Loucy (cell line): ENCODE data around the gene SLFN12.
A peak's percentile ranks its signal among the peaks of the same experiment; 100 is the strongest.

Experiments used
- H2AFZ ChIP-seq: fragments of 200-600 bp; sonication (generic); 2 replicates; pipeline ENCODE4 v1.6.0; 2016; ENCODE audit warnings: antibody characterized with exemption, mild to moderate bottlenecking, low read length, moderate library complexity
- H3F3A ChIP-seq: fragments of 200-600 bp; 2 replicates; pipeline ENCODE4 v1.6.0; 2016; ENCODE audit warnings: antibody characterized with exemption, low read depth, mild to moderate bottlenecking
- H3K27me3 ChIP-seq: fragments of 200-600 bp; sonication (generic); 2 replicates; pipeline ENCODE4 v1.6.1; 2014; ENCODE audit warnings: low read length, mild to moderate bottlenecking; ENCODE audit not compliant: insufficient read depth, poor library complexity, severe bottlenecking
- H3K36me3 ChIP-seq: fragments of 200-600 bp; sonication (generic); 2 replicates; pipeline ENCODE4 v1.6.1; 2016; ENCODE audit warnings: low read length; ENCODE audit not compliant: insufficient read depth
- H3K4me1 ChIP-seq: fragments of 200-600 bp; sonication (generic); 2 replicates; pipeline ENCODE4 v1.5.1; 2014; ENCODE audit warnings: low read length, mild to moderate bottlenecking; ENCODE audit not compliant: insufficient read depth, poor library complexity, severe bottlenecking
- H3K4me2 ChIP-seq: fragments of 200-600 bp; sonication (generic); 2 replicates; pipeline ENCODE4 v1.6.0; 2014; ENCODE audit warnings: antibody characterized with exemption, low read length, low read depth, mild to moderate bottlenecking; ENCODE audit not compliant: poor library complexity, severe bottlenecking
- H3K4me3 ChIP-seq: fragments of 200-600 bp; sonication (generic); 2 replicates; pipeline ENCODE4 v1.5.1; 2014; ENCODE audit warnings: low read length, mild to moderate bottlenecking, mixed read lengths; ENCODE audit not compliant: poor library complexity, severe bottlenecking
- H3K79me2 ChIP-seq: fragments of 200-600 bp; sonication (generic); 2 replicates; pipeline ENCODE4 v1.6.1; 2014; ENCODE audit warnings: low read length; ENCODE audit not compliant: insufficient read depth
- H3K9ac ChIP-seq: fragments of 200-600 bp; sonication (generic); 2 replicates; pipeline ENCODE4 v1.6.0; 2014; ENCODE audit warnings: mild to moderate bottlenecking, low read depth, low read length, moderate library complexity; ENCODE audit not compliant: poor library complexity, severe bottlenecking
- H3K9me2 ChIP-seq: fragments of 200-600 bp; sonication (generic); replicated peaks from 2 replicates; pipeline ENCODE4 v1.6.1; 2016; ENCODE audit warnings: low read depth, low read length, mixed read lengths
- H3K9me3 ChIP-seq: fragments of 200-600 bp; sonication (generic); 2 replicates; pipeline ENCODE4 v1.6.1; 2014; ENCODE audit warnings: mild to moderate bottlenecking, antibody characterized with exemption, low read length, low read depth; ENCODE audit not compliant: insufficient read depth
- H4K20me1 ChIP-seq: fragments of 200-600 bp; sonication (generic); 2 replicates; pipeline ENCODE4 v1.6.0; 2014; ENCODE audit warnings: antibody characterized with exemption, low read length, mild to moderate bottlenecking; ENCODE audit not compliant: insufficient read depth, poor library complexity, severe bottlenecking
- EZH2phosphoT487 ChIP-seq: fragments of 200-600 bp; IDR thresholded peaks from 2 replicates; pipeline ENCODE4 v1.6.1; 2018; ENCODE audit warnings: antibody characterized with exemption, mild to moderate bottlenecking, moderate library complexity, borderline replicate concordance
- TF ChIP-seq, protein P1 (sequence below): fragments of 200-600 bp; sonication (generic); conservative IDR thresholded peaks from 2 replicates; pipeline ENCODE4 v1.5.1; 2014; ENCODE audit warnings: mild to moderate bottlenecking, antibody characterized with exemption, low read length

SLFN12 gene

DNA sequence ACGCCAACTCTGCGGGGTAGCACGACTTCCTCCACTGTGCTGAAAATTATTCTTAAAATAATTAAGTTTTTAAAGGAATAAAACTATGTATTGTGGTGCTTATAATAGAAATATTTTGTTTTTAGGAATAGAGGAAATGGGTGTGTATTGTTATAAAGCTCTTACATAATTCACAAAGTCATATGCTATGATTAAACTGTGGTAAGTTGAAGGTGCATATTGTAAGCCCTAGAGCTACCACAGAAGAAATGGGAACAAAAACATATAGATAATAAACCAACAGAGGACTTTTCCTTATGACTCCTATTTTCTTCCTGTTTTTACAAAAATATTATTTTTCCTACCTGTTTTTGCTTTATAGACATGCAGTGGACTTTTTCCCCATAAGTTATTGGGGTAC, 54.6 kb downstream of the SLFN12 start:
- H3K4me3 ChIP-seq, result no peak overlapping the region
- peaks cover 10% of the 10 kb centered on the region for H3K79me2 ChIP-seq
- peaks cover 22% of the 10 kb centered on the region for H3K27me3 ChIP-seq
- H3K4me1 ChIP-seq, result peaks cover 7% of the 10 kb centered on the region
- no peaks in the 10 kb centered on the region for H3K9me3 ChIP-seq
- TF ChIP-seq EZH2phosphoT487, result no peak
- no peaks in the 10 kb centered on the region for H4K20me1 ChIP-seq
- no peaks in the 10 kb centered on the region for H3K9me2 ChIP-seq
- no peak overlapping the region for H3K4me2 ChIP-seq
- H3K9ac ChIP-seq, result no peak overlapping the region
- H3K36me3 ChIP-seq, result no peaks in the 10 kb centered on the region
- no peak overlapping the region for H2AFZ ChIP-seq
- 0 out of 2 replicates have a peak, but pooled peaks cover 6% of the 10 kb centered on the region for H3F3A ChIP-seq

DNA sequence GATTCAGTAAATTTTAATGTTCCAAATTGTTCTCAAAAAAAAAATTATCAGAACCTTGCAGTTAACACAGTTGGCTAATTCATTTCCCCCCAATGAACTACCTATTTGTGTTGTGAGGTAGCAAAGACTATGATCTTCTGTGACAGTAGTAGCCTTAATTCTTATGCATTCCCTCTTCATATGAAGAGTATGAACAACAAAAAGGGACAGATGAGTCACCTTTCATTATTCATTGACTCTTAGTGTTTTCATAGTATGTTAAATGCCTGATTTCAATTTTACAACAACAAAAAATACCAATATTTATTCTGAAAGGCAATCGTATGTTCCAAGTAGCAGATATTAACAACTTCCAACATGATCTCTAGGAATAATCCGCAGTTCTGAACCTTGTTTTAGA, 55.2 kb downstream of the SLFN12 start:
- peaks cover 8% of the 10 kb centered on the region for H3K4me1 ChIP-seq

DNA sequence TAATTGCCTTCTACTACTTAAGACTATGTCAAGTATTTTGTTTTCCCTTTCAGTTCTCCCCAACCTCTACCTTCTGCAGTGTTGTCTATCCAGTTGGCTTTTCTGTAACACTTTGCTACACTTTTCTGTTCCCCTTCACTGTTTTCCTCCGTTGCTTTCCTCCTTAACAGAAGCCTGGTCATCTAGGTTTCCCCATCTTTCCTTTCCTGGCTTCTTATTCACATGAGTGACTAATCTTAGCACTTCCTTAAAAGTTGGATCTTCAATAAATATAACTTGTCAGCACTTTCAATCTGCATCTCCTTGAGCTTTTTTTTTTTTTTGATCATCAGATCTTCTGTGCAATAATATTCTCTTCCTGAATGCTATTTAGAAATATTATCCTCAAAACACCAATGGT, 56.1 kb downstream of the SLFN12 start:
- peaks cover 5% of the 10 kb centered on the region for H4K20me1 ChIP-seq
- peaks cover 16% of the 10 kb centered on the region for H3K4me1 ChIP-seq
- H3K4me2 ChIP-seq, result peak overlapping the region; percentile 26
- no peak overlapping the region for H3K4me3 ChIP-seq
- peaks cover 24% of the 10 kb centered on the region for H3K27me3 ChIP-seq
- H3K9ac ChIP-seq, result no peak overlapping the region
- H3K9me3 ChIP-seq, result no peaks in the 10 kb centered on the region
- H3K9me2 ChIP-seq, result no peaks in the 10 kb centered on the region
- no peak overlapping the region for H2AFZ ChIP-seq
- no peak for TF ChIP-seq EZH2phosphoT487
- TF ChIP-seq, protein P1, sequence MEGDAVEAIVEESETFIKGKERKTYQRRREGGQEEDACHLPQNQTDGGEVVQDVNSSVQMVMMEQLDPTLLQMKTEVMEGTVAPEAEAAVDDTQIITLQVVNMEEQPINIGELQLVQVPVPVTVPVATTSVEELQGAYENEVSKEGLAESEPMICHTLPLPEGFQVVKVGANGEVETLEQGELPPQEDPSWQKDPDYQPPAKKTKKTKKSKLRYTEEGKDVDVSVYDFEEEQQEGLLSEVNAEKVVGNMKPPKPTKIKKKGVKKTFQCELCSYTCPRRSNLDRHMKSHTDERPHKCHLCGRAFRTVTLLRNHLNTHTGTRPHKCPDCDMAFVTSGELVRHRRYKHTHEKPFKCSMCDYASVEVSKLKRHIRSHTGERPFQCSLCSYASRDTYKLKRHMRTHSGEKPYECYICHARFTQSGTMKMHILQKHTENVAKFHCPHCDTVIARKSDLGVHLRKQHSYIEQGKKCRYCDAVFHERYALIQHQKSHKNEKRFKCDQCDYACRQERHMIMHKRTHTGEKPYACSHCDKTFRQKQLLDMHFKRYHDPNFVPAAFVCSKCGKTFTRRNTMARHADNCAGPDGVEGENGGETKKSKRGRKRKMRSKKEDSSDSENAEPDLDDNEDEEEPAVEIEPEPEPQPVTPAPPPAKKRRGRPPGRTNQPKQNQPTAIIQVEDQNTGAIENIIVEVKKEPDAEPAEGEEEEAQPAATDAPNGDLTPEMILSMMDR, result no peak
- H3K79me2 ChIP-seq, result peaks cover 25% of the 10 kb centered on the region
- H3F3A ChIP-seq, result 0 out of 2 replicates have a peak, but pooled peaks cover 6% of the 10 kb centered on the region
- no peaks in the 10 kb centered on the region for H3K36me3 ChIP-seq

More for the DNA sequence above, 55.2 kb downstream of the SLFN12 start:
- H3K9me3 ChIP-seq, result no peaks in the 10 kb centered on the region
- 0 out of 2 replicates have a peak, but pooled peaks cover 6% of the 10 kb centered on the region for H3F3A ChIP-seq
- H3K27me3 ChIP-seq, result peaks cover 24% of the 10 kb centered on the region
- H3K36me3 ChIP-seq, result no peaks in the 10 kb centered on the region
- no peaks in the 10 kb centered on the region for H3K9me2 ChIP-seq
- no peak overlapping the region for H3K4me2 ChIP-seq
- H4K20me1 ChIP-seq, result peaks cover under 1% of the 10 kb centered on the region
- no peak overlapping the region for H2AFZ ChIP-seq
- no peak overlapping the region for H3K4me3 ChIP-seq
- no peak for TF ChIP-seq EZH2phosphoT487
- TF ChIP-seq, protein P1, result no peak
- H3K79me2 ChIP-seq, result peaks cover 17% of the 10 kb centered on the region
- H3K9ac ChIP-seq, result no peak overlapping the region

DNA sequence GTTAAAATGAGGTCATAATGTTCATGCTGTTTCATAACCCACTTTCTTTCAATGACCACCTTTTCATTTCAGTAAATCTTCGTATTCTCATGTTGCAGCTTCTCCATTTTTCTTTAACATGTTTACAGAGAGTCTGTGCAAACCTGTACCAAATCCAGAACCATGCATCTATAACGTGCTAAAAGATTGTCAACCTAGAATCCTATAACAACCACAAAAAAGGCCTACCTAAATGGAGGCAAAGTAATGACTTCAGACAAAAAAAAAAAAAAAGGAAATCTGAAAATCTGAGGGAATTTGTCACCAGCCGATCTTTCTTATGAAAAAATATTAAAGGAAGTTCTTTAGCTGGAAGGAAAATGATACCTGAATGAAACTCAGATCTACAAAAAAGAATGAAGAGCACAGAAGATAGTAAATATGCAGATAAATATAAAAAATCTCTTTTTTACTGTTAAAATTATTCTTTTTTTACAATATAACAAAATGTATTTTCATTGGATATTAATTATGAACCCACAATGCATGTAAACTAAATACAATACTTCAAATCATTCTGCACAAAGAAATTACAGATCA, 57.4 kb downstream of the SLFN12 start:
- H4K20me1 ChIP-seq, result peaks cover 10% of the 10 kb centered on the region
- peaks cover 24% of the 10 kb centered on the region for H3K27me3 ChIP-seq
- H3K36me3 ChIP-seq, result peaks cover 3% of the 10 kb centered on the region; the same call in 1 of the 2 replicates
- no peaks in the 10 kb centered on the region for H3K9me2 ChIP-seq
- peak overlapping the region; percentile 92 for H3K9ac ChIP-seq
- peak overlapping the region; percentile 79 for H3K4me3 ChIP-seq
- TF ChIP-seq, protein P1, result no peak
- no peak for TF ChIP-seq EZH2phosphoT487
- H3K79me2 ChIP-seq, result peaks cover 39% of the 10 kb centered on the region
- peak overlapping the region; percentile 71 for H2AFZ ChIP-seq
- H3K4me2 ChIP-seq, result peak overlapping the region; percentile 71
- 0 out of 2 replicates have a peak, but pooled peaks cover 6% of the 10 kb centered on the region for H3F3A ChIP-seq
- peaks cover 21% of the 10 kb centered on the region for H3K4me1 ChIP-seq
- peaks cover 4% of the 10 kb centered on the region for H3K9me3 ChIP-seq
